HG03442 (cell line): ENCODE measurements around the gene THADA.
"Not testable (repeated sequence)": the region's sequence is repeated elsewhere in the genome, so short reads cannot be mapped to it uniquely, and the experiment has no call there.

Experiments used
- ATAC-seq: cut with Tn5 transposase; IDR thresholded peaks from one replicate; pipeline ENCODE4 v1.9.1; 2021; ENCODE audit warnings: mild to moderate bottlenecking, moderate library complexity; ENCODE audit not compliant: unreplicated experiment

Gene THADA

DNA sequence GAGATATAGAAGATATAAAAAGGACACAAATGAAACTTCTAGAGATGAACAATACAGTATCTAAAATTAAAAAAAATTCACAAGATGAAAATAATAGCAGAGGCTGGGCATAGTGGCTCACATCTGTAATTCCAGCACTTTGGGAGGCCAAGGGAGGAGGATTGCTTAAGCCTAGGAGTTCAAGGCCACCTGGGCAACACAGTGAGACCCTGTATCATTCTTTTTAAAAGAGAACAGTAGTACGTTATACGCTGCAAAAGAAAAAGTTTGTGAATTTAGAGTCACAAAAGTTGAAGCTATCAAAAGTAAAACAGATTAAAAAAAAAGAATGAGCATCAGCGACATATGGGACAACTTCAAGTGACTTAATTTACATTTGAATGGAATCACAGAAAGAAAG, 287.9 kb downstream of the THADA start:
- ATAC-seq = no peak

- no peak for ATAC-seq
Measured at GRCh38 chr2:43307046-43307445, 288.8 kb downstream of the THADA start.

DNA sequence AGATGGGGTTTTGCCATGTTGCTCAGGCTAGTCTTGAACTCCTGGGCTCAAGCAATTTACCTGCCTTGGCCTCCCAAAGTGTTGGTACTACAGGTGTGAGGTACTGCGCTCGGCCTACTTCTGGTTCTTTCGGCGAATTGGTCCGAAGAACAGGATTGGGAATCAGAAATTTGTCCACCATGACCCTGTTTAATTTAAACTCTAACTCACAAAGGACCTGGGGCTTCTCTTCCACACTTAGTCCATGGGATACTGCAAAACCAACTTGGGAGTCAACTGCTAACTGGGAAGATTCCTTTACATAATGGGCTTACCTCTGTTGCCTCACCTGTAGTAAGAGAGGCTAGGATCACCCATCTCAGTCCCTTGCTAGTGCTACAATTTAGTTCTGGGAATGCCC, 289.6 kb downstream of the THADA start:
- no peak for ATAC-seq

- no peak for ATAC-seq
Measured at GRCh38 chr2:43305517-43305916, 290.3 kb downstream of the THADA start.

DNA sequence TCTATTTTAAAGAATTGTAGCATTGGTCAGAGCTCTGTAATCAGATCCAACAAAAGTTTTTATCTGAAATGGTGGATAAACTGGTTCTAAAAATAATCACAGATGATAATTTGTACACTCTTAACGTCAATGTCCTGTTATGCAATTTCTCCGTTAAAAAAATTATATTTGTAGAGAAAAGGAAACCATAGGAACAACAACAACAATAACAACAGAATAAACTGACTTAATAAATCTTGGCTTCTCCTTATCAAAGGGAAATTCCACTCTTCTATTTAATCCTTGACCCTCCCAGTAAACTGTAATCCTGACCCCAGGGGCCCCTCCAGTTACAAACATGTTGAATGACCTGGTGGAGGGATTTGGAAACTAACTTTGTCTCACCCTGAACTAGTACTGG, 290.8 kb downstream of the THADA start:
- no peak for ATAC-seq

- no peak for ATAC-seq
Measured at GRCh38 chr2:43303889-43304288, 291.9 kb downstream of the THADA start.

DNA sequence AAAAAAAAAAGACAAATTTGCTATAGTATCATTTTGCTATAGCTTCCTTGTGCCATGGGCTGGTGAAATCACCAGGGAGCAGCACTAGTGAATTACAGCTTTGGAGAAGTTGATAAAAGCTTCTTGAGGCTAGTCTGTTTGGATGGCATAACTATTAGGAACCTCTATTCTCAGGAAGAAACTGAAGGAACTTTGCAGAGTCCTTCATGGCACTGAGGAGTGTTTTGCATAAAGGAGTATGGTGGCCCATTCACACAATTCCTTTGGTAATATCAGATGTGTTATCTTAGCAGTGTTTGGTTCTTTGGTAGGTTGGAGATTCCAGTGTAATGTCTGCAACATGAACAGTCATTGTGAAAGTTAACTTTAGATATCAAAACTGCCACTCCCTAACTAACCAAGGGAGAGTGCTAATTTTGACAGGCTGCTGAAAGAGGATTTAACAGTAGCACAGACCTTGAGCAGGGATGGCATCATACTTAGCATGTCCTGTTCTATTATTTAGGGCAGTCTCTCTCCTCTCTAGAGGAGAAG, 292.8 kb downstream of the THADA start:
- no peak for ATAC-seq

DNA sequence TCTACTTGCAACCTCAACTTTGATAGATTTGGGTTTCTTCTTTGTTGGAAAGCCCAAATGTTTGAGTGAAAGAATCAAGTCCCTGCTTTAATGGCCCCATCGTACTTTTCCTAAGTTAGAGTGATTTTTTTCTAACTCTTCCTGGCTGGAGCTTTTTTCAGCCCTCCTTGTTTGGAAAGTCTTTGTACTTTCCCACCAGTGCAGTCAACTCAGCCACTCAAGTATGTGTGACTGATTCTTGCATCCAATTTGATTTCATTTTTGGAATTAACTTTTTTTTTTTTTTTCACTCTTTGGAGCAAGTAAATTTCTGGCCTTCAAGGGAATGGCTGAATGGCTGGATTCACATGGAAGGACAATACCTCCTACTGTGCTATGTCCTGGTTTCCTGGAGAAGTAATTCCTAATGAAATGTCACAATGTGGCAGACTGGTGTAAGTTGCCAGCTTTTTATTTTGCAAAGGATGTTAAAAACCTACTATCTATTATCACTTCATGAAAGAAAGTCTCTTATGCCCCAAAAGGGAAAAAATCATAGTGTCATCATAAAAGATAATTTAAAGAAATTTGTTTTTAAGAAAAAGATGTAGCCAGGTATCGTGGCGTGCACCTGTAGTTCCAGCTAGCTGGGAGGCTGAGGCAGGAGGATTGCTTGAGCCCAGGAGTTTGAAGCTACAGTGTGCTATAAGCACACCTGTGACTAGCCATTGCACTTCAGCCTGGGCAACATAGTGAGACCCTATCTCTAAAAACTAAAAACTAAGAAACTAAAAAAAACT, 293.5 kb downstream of the THADA start:
- ATAC-seq = no peak

GRCh38 chr2:43300781-43301583, 294.9 kb downstream of the THADA start:
- ATAC-seq = no peak

- ATAC-seq = no peak
Measured at GRCh38 chr2:43300222-43300621, 295.6 kb downstream of the THADA start.

GRCh38 chr2:43298500-43298899, 297.3 kb downstream of the THADA start:
- no peak for ATAC-seq

GRCh38 chr2:43297740-43298139, 298.1 kb downstream of the THADA start:
- ATAC-seq = not testable (repeated sequence)

GRCh38 chr2:43294973-43295603, 300.8 kb downstream of the THADA start:
- no peak for ATAC-seq

DNA sequence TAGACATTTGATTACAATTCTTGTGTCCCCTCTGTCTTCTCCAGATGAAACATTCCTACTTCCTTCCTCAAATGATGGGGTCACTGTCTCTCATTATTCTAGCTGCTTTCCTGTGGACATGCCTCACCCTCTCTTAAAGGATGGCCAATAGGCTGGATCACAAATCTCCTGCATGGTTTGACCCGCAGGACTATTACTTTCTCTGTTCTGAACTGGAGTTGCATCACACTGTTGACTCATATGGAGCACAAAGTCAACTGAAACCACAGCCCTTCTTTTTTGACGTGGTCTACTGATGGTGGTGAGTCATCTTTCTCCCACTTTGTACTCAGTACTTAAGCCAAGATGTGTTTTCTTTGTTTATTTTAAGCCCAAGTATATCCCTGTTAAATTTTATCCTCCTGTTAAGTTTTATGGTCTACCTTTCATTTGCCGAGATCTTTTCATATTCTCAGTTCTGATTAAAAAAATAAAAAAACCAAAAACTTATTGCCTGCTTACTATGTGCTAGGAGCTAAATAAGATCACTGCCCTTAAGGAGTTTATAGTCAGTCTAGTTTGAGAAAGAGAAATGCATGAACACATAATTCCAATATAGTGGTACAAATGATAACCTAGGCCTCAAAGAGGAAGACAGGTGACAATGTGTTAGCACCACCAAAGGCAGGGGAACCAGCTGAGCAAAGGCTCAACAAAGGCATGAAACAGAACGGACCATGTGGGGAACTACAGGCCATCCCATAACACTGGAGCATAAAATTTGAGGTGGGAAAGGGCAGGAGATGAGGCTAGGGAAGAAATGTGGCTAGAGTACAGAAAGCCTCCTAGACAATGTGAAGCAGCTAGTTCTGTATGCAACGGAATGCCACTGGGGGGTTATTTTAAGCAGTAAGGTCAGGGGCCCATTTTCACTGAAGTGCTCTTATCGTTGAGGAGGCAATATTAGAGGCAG, 301.8 kb downstream of the THADA start:
- ATAC-seq = peak; percentile 98

DNA sequence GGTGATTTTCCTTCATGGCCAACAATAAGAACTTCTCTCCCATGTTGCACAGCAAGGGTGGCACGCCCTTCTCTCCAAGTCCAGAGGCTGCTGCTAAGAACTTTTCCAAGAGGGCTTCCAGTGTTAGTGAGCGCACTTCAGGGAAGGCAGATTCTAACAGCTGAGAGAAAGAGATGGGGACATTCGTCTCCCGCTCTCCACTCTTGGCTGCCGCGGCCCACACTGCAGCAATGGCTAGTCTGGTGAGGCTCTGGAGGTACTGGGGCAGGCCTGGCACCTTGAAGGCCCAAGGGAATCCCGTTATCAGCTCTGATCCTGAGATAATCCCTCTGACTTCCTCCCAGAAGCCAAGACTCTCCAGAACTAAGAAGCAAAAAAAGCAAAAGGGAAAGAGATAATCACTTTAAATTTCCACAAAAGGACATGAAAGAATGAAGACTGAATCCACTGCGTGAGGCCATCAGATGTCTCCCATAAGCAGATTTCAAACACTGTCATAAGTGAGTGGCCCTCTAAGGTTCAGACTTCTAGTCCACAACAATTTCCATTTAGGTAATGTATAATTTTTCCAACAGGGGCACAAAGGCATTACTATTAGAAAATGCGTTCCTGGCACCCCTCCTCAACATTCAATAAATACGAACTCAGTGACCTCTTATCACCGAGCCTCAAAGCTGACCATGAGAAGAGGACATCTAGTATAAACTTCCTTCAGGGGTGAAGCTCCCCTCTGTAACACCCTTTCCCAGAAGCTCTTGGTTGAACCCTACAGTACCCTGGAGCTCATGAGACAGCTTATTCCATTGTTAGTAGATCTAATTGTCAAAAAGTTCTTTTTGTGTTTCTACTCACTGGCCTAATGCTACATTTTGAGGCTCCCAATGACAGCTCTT, 302.7 kb downstream of the THADA start:
- ATAC-seq = no peak

GRCh38 chr2:43292297-43292696, 303.5 kb downstream of the THADA start:
- no peak for ATAC-seq

DNA sequence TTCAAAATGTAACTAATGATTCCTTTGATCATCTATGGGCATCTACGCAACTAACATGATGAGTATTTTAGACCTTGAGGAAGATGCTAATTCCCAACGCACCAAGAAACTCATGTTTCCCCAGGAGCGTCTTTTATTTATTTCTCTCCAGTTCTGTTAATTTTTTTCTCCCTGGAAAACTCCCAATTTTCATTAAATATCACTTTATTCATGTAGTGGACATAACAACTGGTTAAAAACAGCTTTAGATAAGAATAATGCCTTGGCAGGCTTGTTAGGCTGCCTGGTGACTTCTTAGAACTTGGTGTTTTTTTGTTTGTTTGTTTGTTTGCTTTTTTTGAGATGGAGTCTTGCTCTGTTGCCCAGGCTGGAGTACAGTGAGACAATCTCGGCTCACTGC, 306.5 kb downstream of the THADA start:
- no peak for ATAC-seq

DNA sequence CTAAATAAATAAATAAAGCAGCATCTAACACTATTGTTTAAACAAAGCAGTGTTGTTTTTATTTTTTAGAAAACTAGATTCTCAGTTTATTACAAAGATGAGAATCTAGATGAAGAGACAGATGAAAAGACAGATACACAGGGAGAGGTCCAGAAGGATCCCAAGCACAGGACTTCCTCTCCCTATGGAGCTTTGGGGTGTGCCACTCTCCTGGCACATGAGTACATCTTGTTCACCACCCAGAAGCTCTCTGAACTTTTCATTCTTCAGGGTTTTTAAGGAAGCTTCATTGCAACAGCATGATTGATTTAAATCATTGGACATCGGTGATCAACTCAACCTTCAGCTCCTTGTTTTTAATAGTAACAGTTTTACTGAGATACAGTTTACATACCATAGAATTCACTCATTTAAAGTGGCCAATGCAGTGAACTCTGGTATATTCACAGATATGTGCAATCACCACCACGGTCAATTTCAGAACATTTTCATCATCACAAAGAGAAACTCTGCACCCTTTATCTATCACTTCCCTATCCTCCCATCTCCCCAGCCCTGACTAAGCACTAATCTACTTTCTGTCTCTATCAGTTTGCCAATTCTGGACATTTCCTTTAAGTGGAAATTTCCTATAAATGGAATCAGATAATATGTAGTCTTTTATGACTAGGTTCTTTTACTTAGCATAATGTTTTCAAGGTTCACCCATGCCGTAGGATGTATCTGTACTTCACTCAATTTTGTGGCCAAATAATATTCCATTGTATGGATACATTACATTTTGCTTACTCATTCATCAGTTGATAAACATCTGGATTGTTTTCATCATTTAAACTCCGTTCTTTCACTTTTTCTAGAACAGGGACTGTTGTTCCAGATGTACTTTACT, 307.2 kb downstream of the THADA start:
- no peak for ATAC-seq
